SKM-1 treated with dmso at 0.1 percent for 144 hours (cell line): ENCODE measurements around the gene ASCL1.

ENCODE experiments used
- DNase-seq: peaks from one replicate; lab custom pipeline; 2025; ENCODE audit not compliant: unreplicated experiment; lab: John Stamatoyannopoulos, UW

Gene ASCL1

DNA sequence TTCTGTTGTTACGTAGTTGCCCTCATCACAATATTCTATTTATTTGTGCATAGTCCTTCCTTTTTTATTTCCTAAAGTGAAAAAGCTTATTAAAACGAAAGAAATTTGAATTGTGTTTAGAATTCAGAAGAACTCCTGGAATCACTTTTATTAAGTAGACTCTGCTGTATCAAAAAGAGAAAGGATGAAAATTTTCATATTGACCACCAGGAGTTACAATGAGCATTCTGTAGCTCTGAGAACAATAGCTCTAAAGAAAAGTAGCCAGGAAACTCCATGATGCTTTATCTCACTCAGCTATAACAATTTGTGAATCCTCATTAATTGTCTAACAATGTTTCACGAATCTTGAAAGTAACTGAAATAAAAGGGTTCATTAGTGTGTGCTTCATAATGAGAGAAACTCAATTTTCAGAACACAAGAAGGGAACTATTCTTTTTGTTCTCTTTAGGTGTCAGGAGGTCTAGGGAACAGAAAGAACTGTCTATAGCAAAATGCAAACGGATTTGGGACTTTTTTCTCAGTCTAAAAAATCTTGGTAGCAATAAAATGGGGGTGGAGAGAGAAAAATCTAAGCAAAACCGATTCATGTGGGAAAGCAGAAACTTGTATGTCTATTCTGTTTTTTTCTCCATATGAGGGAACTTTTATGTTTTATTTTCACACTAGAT, 19.3 kb downstream of the ASCL1 start:
- no peak for DNase-seq

DNA sequence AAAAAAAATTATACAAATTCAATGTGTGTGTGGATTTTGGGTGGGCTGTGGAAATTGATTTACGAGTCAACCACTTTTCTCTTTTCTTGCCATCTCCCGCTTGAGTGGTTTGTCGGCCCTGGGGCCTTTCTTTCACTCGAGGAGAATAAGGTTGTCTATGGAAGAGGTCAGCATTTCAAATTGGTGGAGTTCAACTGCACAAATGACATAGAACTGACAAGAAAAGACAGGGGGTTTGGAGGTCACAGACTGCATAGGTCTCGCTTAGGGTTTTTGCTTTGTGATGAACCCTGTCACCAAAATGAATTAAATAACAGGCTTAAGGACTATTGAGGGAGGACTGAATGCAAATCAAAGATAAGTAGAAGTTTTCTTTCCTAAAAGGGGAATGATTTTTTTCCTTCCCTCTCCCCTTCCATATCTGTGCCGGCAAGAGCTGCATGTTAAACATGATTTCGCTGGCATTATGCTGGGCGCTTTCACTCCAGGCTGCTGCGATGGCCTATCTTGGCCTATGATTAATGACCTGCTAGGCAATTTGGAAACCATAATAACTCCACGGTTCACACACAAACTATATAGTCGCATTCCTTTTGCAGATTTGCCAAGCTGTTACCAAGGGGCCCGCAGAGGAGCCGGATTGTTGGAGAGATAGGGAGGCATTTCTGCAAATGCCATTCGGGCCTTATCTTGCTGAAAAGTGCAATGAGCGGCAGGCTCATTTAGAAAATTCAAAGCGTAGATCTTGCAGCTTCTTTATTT, 20.7 kb downstream of the ASCL1 start:
- DNase-seq = no peak

DNA sequence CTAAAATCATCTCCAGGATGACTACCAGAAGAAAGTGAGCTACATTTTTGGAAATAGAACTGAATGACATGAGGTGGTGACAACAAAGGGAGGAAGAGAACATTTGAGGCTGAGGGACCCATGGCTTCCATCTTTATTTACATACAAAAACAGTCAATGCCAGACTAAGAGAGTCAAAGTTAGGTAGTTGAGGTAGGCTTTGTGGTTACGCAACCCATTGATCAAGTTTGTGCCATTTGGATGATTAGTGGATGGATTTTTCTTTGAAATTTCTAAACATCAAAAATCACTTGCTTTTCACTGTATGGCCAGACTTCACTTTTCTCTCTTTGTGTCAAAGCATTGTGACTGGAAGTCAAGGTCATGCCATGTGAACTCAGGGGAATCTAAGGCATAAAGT, 22.9 kb downstream of the ASCL1 start:
- no peak for DNase-seq

DNA sequence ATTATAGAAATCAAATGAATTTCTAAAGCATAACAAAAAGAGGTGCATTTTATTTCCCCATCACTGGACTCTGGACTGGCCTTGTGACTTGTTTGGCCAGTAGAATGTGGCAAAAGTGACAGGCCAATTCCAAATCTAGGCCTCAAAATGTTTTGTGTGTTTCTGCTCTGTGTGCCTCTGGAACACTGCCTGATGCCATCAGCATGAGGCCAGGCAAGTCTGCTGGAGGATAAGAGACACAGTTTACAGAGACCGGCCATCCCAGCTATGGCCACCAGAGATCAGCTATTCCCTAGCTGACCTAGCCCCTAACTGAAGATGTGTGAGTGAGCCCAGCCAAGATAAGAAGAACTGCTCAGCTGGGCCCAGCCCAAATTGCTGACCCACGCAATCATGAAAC, 32.9 kb downstream of the ASCL1 start:
- DNase-seq = no peak

DNA sequence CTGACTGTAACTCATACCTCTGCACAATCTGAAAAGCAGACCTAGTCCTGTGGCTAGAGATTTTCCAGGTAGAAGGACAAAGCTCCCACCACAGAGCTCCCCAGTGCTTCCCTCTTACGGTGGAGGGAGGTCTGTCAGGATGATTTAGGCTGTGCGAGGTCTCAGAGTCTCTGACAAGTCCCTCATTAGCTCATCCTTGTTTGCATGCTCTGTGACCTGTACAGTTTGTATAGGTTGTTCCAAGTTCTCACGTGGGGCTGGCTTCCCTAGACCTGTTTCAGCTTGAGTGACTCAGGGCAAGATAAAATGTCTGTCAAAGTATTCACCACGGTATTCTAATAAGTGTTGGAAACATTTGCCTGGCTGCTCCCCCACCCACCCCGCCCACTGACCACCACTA, 34.8 kb downstream of the ASCL1 start:
- no peak for DNase-seq

DNA sequence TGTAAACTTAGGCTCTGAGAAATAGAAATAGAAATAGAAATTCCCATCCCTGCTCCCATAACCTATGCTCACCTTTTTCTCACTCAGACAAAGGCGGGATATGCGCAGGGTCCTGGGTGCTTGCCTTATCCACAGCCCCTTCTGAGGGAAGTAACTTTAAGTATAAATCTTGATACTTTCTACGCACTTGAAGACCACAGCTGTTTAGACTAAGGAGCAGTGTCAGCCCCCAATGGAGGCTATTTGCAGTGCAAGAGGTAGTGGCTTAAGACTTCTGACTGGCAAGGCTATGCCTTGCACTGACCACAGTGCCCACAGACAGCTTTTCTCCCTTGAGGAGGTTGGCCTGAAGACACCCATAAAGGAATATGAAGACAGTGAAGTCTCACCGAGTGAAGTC, 35.2 kb downstream of the ASCL1 start:
- no peak for DNase-seq

DNA sequence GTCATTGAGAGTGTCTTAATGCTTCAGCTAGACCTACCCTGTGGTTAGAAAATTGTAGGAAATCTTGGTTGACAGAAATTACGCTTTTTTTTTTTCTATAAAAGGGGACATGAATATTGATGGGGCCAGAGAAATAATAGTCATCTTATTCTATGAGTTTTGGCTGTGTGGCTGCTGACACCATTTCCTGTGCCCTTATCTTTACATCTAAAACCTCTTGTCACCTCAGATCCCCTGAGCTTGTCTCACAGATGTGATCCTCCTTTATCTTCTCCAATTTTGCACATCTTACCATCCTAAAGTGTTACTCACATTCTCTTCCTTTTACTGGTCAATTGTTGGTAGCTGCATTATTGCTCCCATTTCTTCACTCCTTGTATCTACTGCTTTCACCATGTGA, 36.1 kb downstream of the ASCL1 start:
- no peak for DNase-seq

DNA sequence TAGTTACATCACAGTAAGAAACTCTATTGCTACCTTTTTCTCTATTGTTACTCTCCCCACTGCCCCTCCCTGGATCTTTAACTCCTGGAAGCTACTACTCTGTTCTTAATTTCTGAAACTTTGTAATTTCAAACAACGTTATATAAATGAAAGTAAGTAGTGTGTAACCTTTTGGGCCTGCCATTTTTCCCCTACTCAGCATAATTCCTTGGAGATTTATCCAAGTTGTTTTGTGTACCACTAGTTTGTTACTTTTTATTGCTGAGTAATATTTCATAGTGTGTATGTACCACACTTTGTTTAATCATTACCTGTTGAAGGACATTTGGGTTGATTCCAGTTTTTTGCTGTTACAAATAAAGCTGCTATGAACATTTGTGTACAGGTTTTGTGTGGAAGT, 37.9 kb downstream of the ASCL1 start:
- DNase-seq = no peak
